ENCODE measurements around the gene FIGN.

DNA sequence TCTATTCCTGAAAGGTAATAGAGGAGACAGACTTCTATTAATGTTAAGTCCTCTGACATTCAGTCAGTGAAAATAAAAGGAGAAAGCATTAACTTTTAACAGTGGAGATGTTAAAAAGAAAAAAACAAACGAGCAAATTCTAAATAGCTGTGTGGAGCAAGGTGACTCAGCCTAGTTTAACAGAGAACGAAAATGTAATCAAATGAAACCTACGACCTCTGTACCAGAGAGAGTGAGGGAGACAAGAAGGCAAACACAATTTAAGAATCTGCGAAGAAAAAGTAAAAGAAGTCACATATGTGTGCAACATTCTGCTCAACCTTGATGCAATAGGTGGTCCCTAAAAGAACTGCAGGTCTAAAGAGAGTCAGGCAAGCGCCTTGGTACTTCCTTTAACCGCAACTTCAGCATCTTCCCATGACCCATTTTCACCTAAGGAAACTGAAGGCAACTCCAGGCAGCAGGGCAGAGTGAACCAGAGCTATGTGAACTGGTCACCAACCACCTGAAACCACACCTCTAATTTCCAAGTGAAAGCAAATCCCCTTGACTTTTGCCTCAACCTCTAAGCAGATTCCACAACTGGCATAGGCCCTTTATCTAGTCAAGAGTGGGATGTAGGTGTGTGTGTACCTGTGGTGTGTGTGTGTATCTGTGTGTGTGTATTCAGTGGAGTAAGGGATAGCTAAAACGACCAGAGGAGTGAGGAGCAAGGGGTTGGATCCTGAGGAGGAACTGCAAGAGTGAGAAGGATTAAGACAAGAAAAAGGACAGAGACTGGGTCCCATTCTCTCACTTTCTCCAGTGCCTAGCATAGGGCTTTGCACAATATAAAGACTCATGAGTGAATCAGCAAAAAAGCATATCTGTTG, 43.0 kb downstream of the FIGN start:
- TF ChIP-seq EZH2 (IDR thresholded peaks at IDR 0.05; ENCODE audit: borderline replicate concordance, insufficient read depth, low read depth, low read length, poor library complexity, severe bottlenecking), result no peak
- TF ChIP-seq, protein P1, sequence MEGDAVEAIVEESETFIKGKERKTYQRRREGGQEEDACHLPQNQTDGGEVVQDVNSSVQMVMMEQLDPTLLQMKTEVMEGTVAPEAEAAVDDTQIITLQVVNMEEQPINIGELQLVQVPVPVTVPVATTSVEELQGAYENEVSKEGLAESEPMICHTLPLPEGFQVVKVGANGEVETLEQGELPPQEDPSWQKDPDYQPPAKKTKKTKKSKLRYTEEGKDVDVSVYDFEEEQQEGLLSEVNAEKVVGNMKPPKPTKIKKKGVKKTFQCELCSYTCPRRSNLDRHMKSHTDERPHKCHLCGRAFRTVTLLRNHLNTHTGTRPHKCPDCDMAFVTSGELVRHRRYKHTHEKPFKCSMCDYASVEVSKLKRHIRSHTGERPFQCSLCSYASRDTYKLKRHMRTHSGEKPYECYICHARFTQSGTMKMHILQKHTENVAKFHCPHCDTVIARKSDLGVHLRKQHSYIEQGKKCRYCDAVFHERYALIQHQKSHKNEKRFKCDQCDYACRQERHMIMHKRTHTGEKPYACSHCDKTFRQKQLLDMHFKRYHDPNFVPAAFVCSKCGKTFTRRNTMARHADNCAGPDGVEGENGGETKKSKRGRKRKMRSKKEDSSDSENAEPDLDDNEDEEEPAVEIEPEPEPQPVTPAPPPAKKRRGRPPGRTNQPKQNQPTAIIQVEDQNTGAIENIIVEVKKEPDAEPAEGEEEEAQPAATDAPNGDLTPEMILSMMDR (IDR thresholded peaks at IDR 0.05), result no peak
